ENCODE data around the gene GTF2F2.

GTF2F2 gene

GRCh38 chr13:45082964-45083363 is 37.3 kb upstream of the GTF2F2 start:
- no peak overlapping the region for H2AFZ ChIP-seq (ENCODE audit: low read depth, low read length)
- no peaks in the 10 kb centered on the region for H4K20me1 ChIP-seq (ENCODE audit: insufficient read depth, low read length)
- H3K27ac ChIP-seq (ENCODE audit: low read length), result no peak overlapping the region
- H3K9ac ChIP-seq (ENCODE audit: low read length), result no peak overlapping the region
- H3K36me3 ChIP-seq (replicated peaks; ENCODE audit: low read depth, low read length), result no peaks in the 10 kb centered on the region
- H3K27me3 ChIP-seq (ENCODE audit: low read depth, low read length), result peaks cover 15% of the 10 kb centered on the region
- TF ChIP-seq EZH2phosphoT487 (IDR thresholded peaks at IDR 0.05; ENCODE audit: low read depth), result no peak
- no peak for TF ChIP-seq CTCF (IDR thresholded peaks at IDR 0.05; ENCODE audit: low read depth, low read length)
- no peaks in the 10 kb centered on the region for H3K79me2 ChIP-seq (ENCODE audit: low read length)
- H3K4me2 ChIP-seq (ENCODE audit: low read length), result no peak overlapping the region
- peaks cover 6% of the 10 kb centered on the region; the same call in 1 of the 2 replicates for H3K4me1 ChIP-seq (ENCODE audit: low read length)
- H3K9me3 ChIP-seq (ENCODE audit: insufficient read depth, low read length), result no peaks in the 10 kb centered on the region
- no peak overlapping the region for H3K4me3 ChIP-seq (ENCODE audit: low read length)

GRCh38 chr13:45084515-45084914 is 35.8 kb upstream of the GTF2F2 start:
- Histone ChIP-seq H3K79me2 (ENCODE audit: low read length) (no peaks in the 10 kb centered on the region), H3K4me3 (ENCODE audit: low read length) (no peak overlapping the region)
- TF ChIP-seq EZH2phosphoT487 (IDR thresholded peaks at IDR 0.05; ENCODE audit: low read depth) (no peak), CTCF (IDR thresholded peaks at IDR 0.05; ENCODE audit: low read depth, low read length) (no peak)

GRCh38 chr13:45086484-45086883 is 33.8 kb upstream of the GTF2F2 start:
- Histone ChIP-seq H3K79me2 (ENCODE audit: low read length) (no peaks in the 10 kb centered on the region), H3K36me3 (replicated peaks; ENCODE audit: low read depth, low read length) (no peaks in the 10 kb centered on the region), H3K27ac (ENCODE audit: low read length) (no peak overlapping the region), H3K9me3 (ENCODE audit: insufficient read depth, low read length) (no peaks in the 10 kb centered on the region), H3K4me2 (ENCODE audit: low read length) (no peak overlapping the region), H3K9ac (ENCODE audit: low read length) (no peak overlapping the region), H3K27me3 (ENCODE audit: low read depth, low read length) (peaks cover 5% of the 10 kb centered on the region; the same call in 1 of the 2 replicates), H4K20me1 (ENCODE audit: insufficient read depth, low read length) (no peaks in the 10 kb centered on the region), H2AFZ (ENCODE audit: low read depth, low read length) (no peak overlapping the region), H3K4me3 (ENCODE audit: low read length) (no peak overlapping the region), H3K4me1 (ENCODE audit: low read length) (no peaks in the 10 kb centered on the region)
- TF ChIP-seq EZH2phosphoT487 (IDR thresholded peaks at IDR 0.05; ENCODE audit: low read depth) (no peak), CTCF (IDR thresholded peaks at IDR 0.05; ENCODE audit: low read depth, low read length) (no peak)

More at GRCh38 chr13:45084515-45084914, 35.8 kb upstream of the GTF2F2 start:
- H3K4me1 ChIP-seq (ENCODE audit: low read length), result peaks cover 6% of the 10 kb centered on the region; the same call in 1 of the 2 replicates
- H3K9ac ChIP-seq (ENCODE audit: low read length), result no peak overlapping the region
- no peaks in the 10 kb centered on the region for H4K20me1 ChIP-seq (ENCODE audit: insufficient read depth, low read length)
- H3K4me2 ChIP-seq (ENCODE audit: low read length), result no peak overlapping the region
- H3K27ac ChIP-seq (ENCODE audit: low read length), result no peak overlapping the region
- no peaks in the 10 kb centered on the region for H3K9me3 ChIP-seq (ENCODE audit: insufficient read depth, low read length)
- no peaks in the 10 kb centered on the region for H3K36me3 ChIP-seq (replicated peaks; ENCODE audit: low read depth, low read length)
- peaks cover 3% of the 10 kb centered on the region for H3K27me3 ChIP-seq (ENCODE audit: low read depth, low read length)
- H2AFZ ChIP-seq (ENCODE audit: low read depth, low read length), result no peak overlapping the region

- H3K9me3 ChIP-seq (ENCODE audit: insufficient read depth, low read length), result no peaks in the 10 kb centered on the region
- no peaks in the 10 kb centered on the region for H4K20me1 ChIP-seq (ENCODE audit: insufficient read depth, low read length)
- H3K4me1 ChIP-seq (ENCODE audit: low read length), result no peaks in the 10 kb centered on the region
- H2AFZ ChIP-seq (ENCODE audit: low read depth, low read length), result no peak overlapping the region
- H3K36me3 ChIP-seq (replicated peaks; ENCODE audit: low read depth, low read length), result no peaks in the 10 kb centered on the region
- no peaks in the 10 kb centered on the region for H3K79me2 ChIP-seq (ENCODE audit: low read length)
- no peak overlapping the region for H3K9ac ChIP-seq (ENCODE audit: low read length)
- H3K27me3 ChIP-seq (ENCODE audit: low read depth, low read length), result peaks cover 8% of the 10 kb centered on the region; the same call in 1 of the 2 replicates
- no peak overlapping the region for H3K4me2 ChIP-seq (ENCODE audit: low read length)
- H3K27ac ChIP-seq (ENCODE audit: low read length), result no peak overlapping the region
- no peak overlapping the region for H3K4me3 ChIP-seq (ENCODE audit: low read length)
- no peak for TF ChIP-seq CTCF (IDR thresholded peaks at IDR 0.05; ENCODE audit: low read depth, low read length)
- no peak for TF ChIP-seq EZH2phosphoT487 (IDR thresholded peaks at IDR 0.05; ENCODE audit: low read depth)
These were observed 27.6 kb upstream of the GTF2F2 start for GRCh38 chr13:45092663-45093062.
